Right cardiac atrium (tissue), 5 donors: Measurements from ENCODE around the gene TTLL13. TPM values are rescaled to one million over a fixed set of nuclear protein-coding genes. Genes with fewer than 3 reads are reported as not detected.
A peak's percentile ranks its signal among the peaks of the same experiment; 100 is the strongest.

Source experiments
- ATAC-seq, 2 donors: fragments of 200-7000 bp; cut with Tn5 transposase; one replicate each; pipeline versions ENCODE4 v1.8.0 to v1.9.1; 2020; ENCODE audit warnings: moderate library complexity in 2 of 2, mild to moderate bottlenecking in 1 of 2
- DNase-seq, 3 donors: peaks; one replicate each; pipeline ENCODE4 v3.0.0-alpha.2; 2020
- H3K27ac ChIP-seq: one replicate; pipeline ENCODE4 v1.5.1; 2013; ENCODE audit warnings: mild to moderate bottlenecking, low read length, control low read depth, moderate library complexity
- H3K27me3 ChIP-seq: one replicate; pipeline ENCODE4 v1.6.1; 2013; ENCODE audit not compliant: control insufficient read depth, insufficient read depth
- H3K4me1 ChIP-seq: one replicate; pipeline ENCODE4 v1.6.1; 2013; ENCODE audit warnings: low read length; ENCODE audit not compliant: control insufficient read depth, insufficient read depth
- H3K4me3 ChIP-seq: one replicate; pipeline ENCODE4 v1.5.1; 2013; ENCODE audit warnings: low read length, control low read depth
- H3K9me3 ChIP-seq: one replicate; pipeline ENCODE4 v1.6.1; 2013; ENCODE audit warnings: low read length; ENCODE audit not compliant: control insufficient read depth
- WGBS: extraction: QIAGEN DNeasy Blood & Tissue Kit; methylation state at CpG from one replicate; pipeline ENCODE4 v1.1.7; 2013; 5-methylcytosine and 5-hydroxymethylcytosine counted together
- intact Hi-C, 4 donors: fragments of 100-400 bp; cut with DNase I; formaldehyde crosslinking; loops; one replicate each; pipeline versions ENCODE4 v1.11.0 to v1.14.0; 2022 to 2023
- polyA plus RNA-seq: library from polyadenylated mRNA; stranded (reverse); fragments of 200-250 nt; gene quantifications from one replicate; pipeline ENCODE4 v1.2.3, GENCODE V29; 2013
- total RNA-seq, 4 donors: library from RNA; stranded (reverse); fragmentation: NEBNext Ultra II Directional; extraction: Animal tissue kit (Norgen Biotek cat#: 25700); gene quantifications; one replicate each; pipeline ENCODE4 v1.2.1, GENCODE V29; 2021
- donor health status: healthy with polysubstance abuse.
- donor health status: DM: no; HTN: yes; CAD: no.
- donor health status: DM: no; HTN: no; CAD: no.
- donor health status: DM: no; HTN: yes; CAD: no; lungs with severe emphysema.
- donor health status: DM: yes; HTN: yes; CAD: no.

TTLL13 gene
- total and polyA plus RNA-seq, 5 donors, result 0.24 to 0.72 (median 0.54) TPM; not detected in 2

GRCh38 chr15:90207252-90207651, 42.1 kb upstream of the TTLL13 start:
- 88% methylated on average over 6 of the region's 6 CpGs for WGBS

GRCh38 chr15:90208356-90208755, 41.0 kb upstream of the TTLL13 start:
- H3K4me1 ChIP-seq, result peaks cover 18% of the 10 kb centered on the region
- H3K9me3 ChIP-seq, result no peaks in the 10 kb centered on the region
- no peaks in the 10 kb centered on the region for H3K27me3 ChIP-seq
- DNase-seq (no peak), ATAC-seq (no peak)
- H3K27ac ChIP-seq, result no peak overlapping the region
- intact Hi-C loops, result no loop called here
- WGBS, result 89% methylated on average over 6 of the region's 6 CpGs
- H3K4me3 ChIP-seq, result no peak overlapping the region

More at GRCh38 chr15:90207252-90207651, 42.1 kb upstream of the TTLL13 start:
- DNase-seq, result peak in 1 of 3 donors; percentile 18
- Histone ChIP-seq H3K27me3 (no peaks in the 10 kb centered on the region), H3K9me3 (no peaks in the 10 kb centered on the region), H3K27ac (no peak overlapping the region), H3K4me3 (no peak overlapping the region), H3K4me1 (peaks cover 21% of the 10 kb centered on the region)
- intact Hi-C loops, result no loop called here
- no peak for ATAC-seq

- DNase-seq (peak in 1 of 3 donors; percentile 8), ATAC-seq (no peak)
- H3K27ac ChIP-seq, result no peak overlapping the region
- peaks cover 11% of the 10 kb centered on the region for H3K4me1 ChIP-seq
- no peaks in the 10 kb centered on the region for H3K9me3 ChIP-seq
- intact Hi-C loops, result no loop called here
- no peaks in the 10 kb centered on the region for H3K27me3 ChIP-seq
- WGBS, result 64% methylated on average over 9 of the region's 9 CpGs
- H3K4me3 ChIP-seq, result no peak overlapping the region
Measured at GRCh38 chr15:90209591-90209990, 39.8 kb upstream of the TTLL13 start.

- peaks cover 5% of the 10 kb centered on the region for H3K4me1 ChIP-seq
- 63% methylated on average over 8 of the region's 8 CpGs for WGBS
- H3K27me3 ChIP-seq, result no peaks in the 10 kb centered on the region
- DNase-seq (peak in 2 of 3 donors; percentile 60 to 77), ATAC-seq (peak; percentile 10 to 25)
- no peak overlapping the region for H3K4me3 ChIP-seq
- intact Hi-C loops, result no loop called here
- H3K9me3 ChIP-seq, result no peaks in the 10 kb centered on the region
- no peak overlapping the region for H3K27ac ChIP-seq
Measured at GRCh38 chr15:90210593-90210992, 38.8 kb upstream of the TTLL13 start.

GRCh38 chr15:90211009-90211408, 38.3 kb upstream of the TTLL13 start:
- H3K27ac ChIP-seq, result no peak overlapping the region
- ATAC-seq (peak; percentile 2 to 15), DNase-seq (peak in 1 of 3 donors; percentile 19)
- H3K4me1 ChIP-seq, result peaks cover 5% of the 10 kb centered on the region
- H3K27me3 ChIP-seq, result no peaks in the 10 kb centered on the region
- 85% methylated on average over 9 of the region's 9 CpGs for WGBS
- no peaks in the 10 kb centered on the region for H3K9me3 ChIP-seq
- intact Hi-C loops, result no loop called here
- no peak overlapping the region for H3K4me3 ChIP-seq

- H3K4me1 ChIP-seq, result peaks cover 2% of the 10 kb centered on the region
- peak; percentile 59 to 79 (median 71) for DNase-seq
- H3K27ac ChIP-seq, result peak overlapping the region; percentile 34
- H3K27me3 ChIP-seq, result no peaks in the 10 kb centered on the region
- intact Hi-C loops, result no loop called here
- WGBS, result 43% methylated on average over 13 of the region's 13 CpGs
- peak; percentile 55 to 77 for ATAC-seq
- H3K9me3 ChIP-seq, result no peaks in the 10 kb centered on the region
- H3K4me3 ChIP-seq, result no peak overlapping the region
Measured at GRCh38 chr15:90211440-90212143, 37.8 kb upstream of the TTLL13 start.

GRCh38 chr15:90212221-90213098, 36.9 kb upstream of the TTLL13 start:
- Histone ChIP-seq H3K27me3 (no peaks in the 10 kb centered on the region), H3K4me1 (peaks cover 2% of the 10 kb centered on the region), H3K9me3 (no peaks in the 10 kb centered on the region), H3K4me3 (no peak overlapping the region), H3K27ac (no peak overlapping the region)
- 83% methylated on average over 35 of the region's 35 CpGs for WGBS
- intact Hi-C loops, result no loop called here
- ATAC-seq (no peak), DNase-seq (no peak)

- 56% methylated on average over 12 of the region's 12 CpGs for WGBS
- Histone ChIP-seq H3K4me3 (no peak overlapping the region), H3K27me3 (no peaks in the 10 kb centered on the region), H3K4me1 (peaks cover 2% of the 10 kb centered on the region), H3K9me3 (no peaks in the 10 kb centered on the region), H3K27ac (no peak overlapping the region)
- no peak for ATAC-seq
- DNase-seq, result no peak
- intact Hi-C loops, result no loop called here
Measured at GRCh38 chr15:90213122-90213817, 36.1 kb upstream of the TTLL13 start.

GRCh38 chr15:90213818-90214204, 35.5 kb upstream of the TTLL13 start:
- ATAC-seq (no peak), DNase-seq (no peak)
- no peaks in the 10 kb centered on the region for H3K9me3 ChIP-seq
- H3K4me1 ChIP-seq, result peaks cover 2% of the 10 kb centered on the region
- no peaks in the 10 kb centered on the region for H3K27me3 ChIP-seq
- intact Hi-C loops, result no loop called here
- H3K4me3 ChIP-seq, result no peak overlapping the region
- H3K27ac ChIP-seq, result no peak overlapping the region
- WGBS, result 73% methylated on average over 11 of the region's 11 CpGs

GRCh38 chr15:90214553-90215196, 34.7 kb upstream of the TTLL13 start:
- Histone ChIP-seq H3K9me3 (no peaks in the 10 kb centered on the region), H3K4me3 (no peak overlapping the region), H3K4me1 (peaks cover 2% of the 10 kb centered on the region), H3K27me3 (no peaks in the 10 kb centered on the region), H3K27ac (no peak overlapping the region)
- 82% methylated on average over 8 of the region's 8 CpGs for WGBS
- no peak for DNase-seq
- intact Hi-C loops, result no loop called here
- no peak for ATAC-seq
